Thyroid gland (tissue), 4 donors: Measurements from ENCODE around the gene DNAJC16.

Experiments used
- POLR2A ChIP-seq, 2 donors: fragments of 450-650 bp; IDR thresholded peaks; one replicate each; pipeline ENCODE4 v1.6.1; 2017; ENCODE audit warnings: antibody characterized with exemption in 2 of 2, mild to moderate bottlenecking in 2 of 2, moderate library complexity in 1 of 2
- TF ChIP-seq, protein P1 (sequence below), 6 experiments: fragments of 200-600 bp in 3 of 6; fragments of 450-650 bp in 3 of 6; sonication (generic) in 3 of 6; IDR thresholded peaks; one replicate each; pipeline ENCODE4 v1.5.1; 2016 to 2019; ENCODE audit warnings: antibody characterized with exemption in 6 of 6, mild to moderate bottlenecking in 2 of 6, inconsistent platforms in 1 of 6, moderate library complexity in 1 of 6

DNA sequence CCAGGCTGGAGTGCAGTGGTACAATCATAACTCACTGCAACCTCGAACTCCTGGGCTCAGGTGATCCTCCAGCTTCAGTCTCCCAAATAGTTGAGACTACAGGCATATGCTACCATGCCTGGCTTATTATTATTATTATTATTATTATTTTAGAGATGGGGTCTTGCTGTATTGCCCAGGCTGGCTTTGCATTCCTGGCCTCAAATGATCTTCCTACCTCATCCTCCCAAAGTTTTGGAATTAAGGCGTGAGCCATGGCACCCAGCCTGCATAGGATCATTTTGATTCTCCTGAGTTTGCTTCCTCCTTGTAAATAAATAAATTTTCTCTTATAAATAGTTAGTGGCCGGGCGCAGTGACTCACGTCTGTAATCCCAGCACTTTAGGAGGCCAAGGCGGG, 96.8 kb downstream of the DNAJC16 start:
- TF ChIP-seq, protein P1, sequence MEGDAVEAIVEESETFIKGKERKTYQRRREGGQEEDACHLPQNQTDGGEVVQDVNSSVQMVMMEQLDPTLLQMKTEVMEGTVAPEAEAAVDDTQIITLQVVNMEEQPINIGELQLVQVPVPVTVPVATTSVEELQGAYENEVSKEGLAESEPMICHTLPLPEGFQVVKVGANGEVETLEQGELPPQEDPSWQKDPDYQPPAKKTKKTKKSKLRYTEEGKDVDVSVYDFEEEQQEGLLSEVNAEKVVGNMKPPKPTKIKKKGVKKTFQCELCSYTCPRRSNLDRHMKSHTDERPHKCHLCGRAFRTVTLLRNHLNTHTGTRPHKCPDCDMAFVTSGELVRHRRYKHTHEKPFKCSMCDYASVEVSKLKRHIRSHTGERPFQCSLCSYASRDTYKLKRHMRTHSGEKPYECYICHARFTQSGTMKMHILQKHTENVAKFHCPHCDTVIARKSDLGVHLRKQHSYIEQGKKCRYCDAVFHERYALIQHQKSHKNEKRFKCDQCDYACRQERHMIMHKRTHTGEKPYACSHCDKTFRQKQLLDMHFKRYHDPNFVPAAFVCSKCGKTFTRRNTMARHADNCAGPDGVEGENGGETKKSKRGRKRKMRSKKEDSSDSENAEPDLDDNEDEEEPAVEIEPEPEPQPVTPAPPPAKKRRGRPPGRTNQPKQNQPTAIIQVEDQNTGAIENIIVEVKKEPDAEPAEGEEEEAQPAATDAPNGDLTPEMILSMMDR (IDR thresholded peaks at IDR 0.05) = no peak
- no peak for TF ChIP-seq POLR2A (IDR thresholded peaks at IDR 0.05)
